PC-3 (cell line): ENCODE results near the gene SERBP1. TPM values are rescaled to one million over a fixed set of nuclear protein-coding genes. Genes with fewer than 3 reads are reported as not detected.
A peak's percentile ranks its signal among the peaks of the same experiment; 100 is the strongest.

Experiments used
- ATAC-seq: fragments of 200-7000 bp; cut with Tn5 transposase; 2 replicates; pipeline ENCODE4 v1.9.1; 2020; ENCODE audit warnings: mild to moderate bottlenecking, moderate library complexity
- BruUV-seq: library from RNA; stranded (reverse); fragments of 400-500 nt; replicated peaks from 2 replicates; lab custom pipeline; 2021; lab: Mats Ljungman, UMichigan
- CTCF ChIA-PET: fragments of 300-600 bp; sonication (Branson Sonifier 250); formaldehyde crosslinking; loops from one replicate; lab custom pipeline; 2022; ENCODE audit warnings: antibody characterized with exemption; lab: Charles Lee
- POLR2A ChIA-PET: fragments of 300-600 bp; sonication (Branson Sonifier 250); formaldehyde crosslinking; loops from one replicate; lab custom pipeline; 2022; ENCODE audit warnings: antibody characterized with exemption; ENCODE audit not compliant: unreplicated experiment; lab: Charles Lee
- DNase-seq: peaks from one replicate; pipeline ENCODE4 v3.0.0-alpha.2; 2015
- H2AFZ ChIP-seq: fragments of 300-600 bp; sonication (generic); 2 replicates; pipeline ENCODE4 v1.6.0; 2016; ENCODE audit warnings: antibody characterized with exemption, low read length
- H3F3A ChIP-seq: fragments of 300-600 bp; sonication (generic); one replicate; pipeline ENCODE4 v1.6.0; 2017; ENCODE audit warnings: antibody characterized with exemption, low read length, control low read depth, mild to moderate bottlenecking; ENCODE audit not compliant: unreplicated experiment
- H3K27ac ChIP-seq: fragments of 300-600 bp; sonication (generic); 2 replicates; pipeline ENCODE4 v1.5.1; 2016; ENCODE audit warnings: mild to moderate bottlenecking, low read length
- H3K27me3 ChIP-seq: fragments of 300-600 bp; sonication (generic); 2 replicates; pipeline ENCODE4 v1.6.1; 2016; ENCODE audit warnings: low read length, mixed read lengths
- H3K36me3 ChIP-seq: fragments of 300-600 bp; sonication (generic); 2 replicates; pipeline ENCODE4 v1.6.1; 2016; ENCODE audit warnings: low read depth, mixed run types, low read length, mixed read lengths
- H3K4me1 ChIP-seq: fragments of 300-600 bp; sonication (generic); 2 replicates; pipeline ENCODE4 v1.5.1; 2016; ENCODE audit warnings: low read length; ENCODE audit not compliant: insufficient read depth
- H3K4me2 ChIP-seq: fragments of 300-600 bp; sonication (generic); 2 replicates; pipeline ENCODE4 v1.6.0; 2016; ENCODE audit warnings: low read length
- H3K4me3 ChIP-seq: fragments of 300-600 bp; sonication (generic); 2 replicates; pipeline ENCODE4 v1.5.1; 2016; ENCODE audit warnings: mild to moderate bottlenecking, low read length, mixed read lengths
- H3K79me2 ChIP-seq: fragments of 300-600 bp; sonication (generic); 2 replicates; pipeline ENCODE4 v1.6.1; 2017; ENCODE audit warnings: low read length, mixed read lengths
- H3K9ac ChIP-seq: fragments of 300-600 bp; sonication (generic); 2 replicates; pipeline ENCODE4 v1.6.0; 2016; ENCODE audit warnings: mild to moderate bottlenecking, low read length
- H3K9me2 ChIP-seq: fragments of 300-600 bp; sonication (generic); replicated peaks from 2 replicates; pipeline ENCODE4 v1.6.1; 2016; ENCODE audit warnings: mixed run types, low read length, mixed read lengths
- H3K9me3 ChIP-seq: fragments of 300-600 bp; sonication (generic); 2 replicates; pipeline ENCODE4 v1.6.1; 2016; ENCODE audit warnings: low read length, mixed read lengths
- H4K20me1 ChIP-seq: fragments of 300-600 bp; sonication (generic); 2 replicates; pipeline ENCODE4 v1.6.1; 2016; ENCODE audit warnings: low read length, mixed read lengths
- CTCF ChIP-seq: fragments of 300-600 bp; sonication (generic); conservative IDR thresholded peaks from 2 replicates; pipeline ENCODE4 v1.5.1; 2017; ENCODE audit warnings: antibody characterized with exemption, low read depth, mild to moderate bottlenecking, low read length
- EZH2 ChIP-seq: fragments of 300-600 bp; sonication (generic); IDR thresholded peaks from one replicate; pipeline ENCODE4 v1.6.1; 2017; ENCODE audit warnings: antibody characterized with exemption, mild to moderate bottlenecking, low read length; ENCODE audit not compliant: unreplicated experiment
- EZH2phosphoT487 ChIP-seq: fragments of 300-600 bp; sonication (generic); IDR thresholded peaks from 2 replicates; pipeline ENCODE4 v1.6.1; 2018; ENCODE audit warnings: mild to moderate bottlenecking, antibody characterized with exemption, low read length, borderline replicate concordance
- intact Hi-C: fragments of 100-400 bp; cut with micrococcal nuclease; formaldehyde crosslinking; loops from 2 replicates; pipeline ENCODE4 v1.9.0; 2023
- total RNA-seq: library from RNA; depleted of rRNA; stranded (reverse); fragments of >200 nt; gene quantifications from 2 replicates; pipeline ENCODE4 v1.2.3, GENCODE V29; 2014

Gene SERBP1
- total RNA-seq, 1 experiment from 2014 or later: 256 TPM

- no peak overlapping the region for H2AFZ ChIP-seq
- BruUV-seq: no TSS peak
- no peaks in the 10 kb centered on the region for H3K9me3 ChIP-seq
- no peaks in the 10 kb centered on the region for H4K20me1 ChIP-seq
- no peak overlapping the region for H3K27ac ChIP-seq
- no peaks in the 10 kb centered on the region for H3K27me3 ChIP-seq
- no peak overlapping the region for H3K4me2 ChIP-seq
- no peak overlapping the region for H3K4me3 ChIP-seq
- ChIA-PET POLR2A (no interaction called here), CTCF (no interaction called here)
- no peaks in the 10 kb centered on the region for H3F3A ChIP-seq
- ATAC-seq (no peak), DNase-seq (no peak)
- intact Hi-C loops: no loop called here
- TF ChIP-seq EZH2phosphoT487: no peak
- no peak for TF ChIP-seq CTCF
- no peak for TF ChIP-seq EZH2
- H3K79me2 ChIP-seq: no peaks in the 10 kb centered on the region
- H3K36me3 ChIP-seq: no peaks in the 10 kb centered on the region
- H3K4me1 ChIP-seq: peaks cover 10% of the 10 kb centered on the region; the same call in 1 of the 2 replicates
- no peak overlapping the region for H3K9ac ChIP-seq
- H3K9me2 ChIP-seq: no peaks in the 10 kb centered on the region
Measured at GRCh38 chr1:67469431-67469830, 39.2 kb upstream of the SERBP1 start.

- DNase-seq: peak; percentile 54
- Histone ChIP-seq H3K4me2 (no peak overlapping the region), H3K9me2 (no peaks in the 10 kb centered on the region), H3K9me3 (no peaks in the 10 kb centered on the region), H3K27me3 (no peaks in the 10 kb centered on the region), H4K20me1 (no peaks in the 10 kb centered on the region), H2AFZ (no peak overlapping the region), H3K27ac (no peak overlapping the region), H3K4me1 (peaks cover 10% of the 10 kb centered on the region; the same call in 1 of the 2 replicates), H3F3A (no peaks in the 10 kb centered on the region), H3K36me3 (no peaks in the 10 kb centered on the region), H3K9ac (no peak overlapping the region), H3K4me3 (no peak overlapping the region), H3K79me2 (no peaks in the 10 kb centered on the region)
- CTCF ChIA-PET: no interaction called here
- no TSS peak for BruUV-seq
- no peak for TF ChIP-seq CTCF
- no peak for TF ChIP-seq EZH2phosphoT487
- intact Hi-C loops: no loop called here
- peak; percentile 42 for ATAC-seq
- POLR2A ChIA-PET: no interaction called here
Measured at GRCh38 chr1:67468066-67468718, 38.0 kb upstream of the SERBP1 start.

- Histone ChIP-seq H2AFZ (no peak overlapping the region), H3K27me3 (no peaks in the 10 kb centered on the region), H3K4me2 (no peak overlapping the region), H3K79me2 (no peaks in the 10 kb centered on the region), H3K9me2 (no peaks in the 10 kb centered on the region), H3K36me3 (no peaks in the 10 kb centered on the region), H4K20me1 (no peaks in the 10 kb centered on the region), H3K9ac (no peak overlapping the region), H3K4me1 (peaks cover 10% of the 10 kb centered on the region; the same call in 1 of the 2 replicates), H3K27ac (no peak overlapping the region), H3K4me3 (no peak overlapping the region), H3K9me3 (no peaks in the 10 kb centered on the region), H3F3A (no peaks in the 10 kb centered on the region)
- peak; percentile 37; the same call in 1 of the 2 replicates for ATAC-seq
- intact Hi-C loops: no loop called here
- CTCF ChIA-PET: no interaction called here
- BruUV-seq: no TSS peak
- DNase-seq: peak; percentile 17
- TF ChIP-seq CTCF (no peak), EZH2phosphoT487 (no peak), EZH2 (no peak)
- POLR2A ChIA-PET: no interaction called here
Measured at GRCh38 chr1:67465375-67465774, 35.2 kb upstream of the SERBP1 start.
